WTC11 (cell line): ENCODE data around the gene ULK4. TPM values are rescaled to one million over a fixed set of nuclear protein-coding genes. Genes with fewer than 3 reads are reported as not detected.

Experiments
- ATAC-seq: fragments of 200-7000 bp; cut with Tn5 transposase; 2 replicates; pipeline ENCODE4 v1.10.0; 2021; ENCODE audit warnings: mild to moderate bottlenecking, moderate library complexity
- CTCF ChIA-PET: fragments of 300-600 bp; sonication (Branson Sonifier 250); formaldehyde crosslinking; loops from one replicate; lab custom pipeline; 2021; ENCODE audit warnings: antibody characterized with exemption; lab: Charles Lee
- POLR2A ChIA-PET: fragments of 350-600 bp; sonication (Branson Sonifier 250); formaldehyde crosslinking; loops from one replicate; lab custom pipeline; 2021; ENCODE audit warnings: antibody characterized with exemption; lab: Charles Lee
- DNase-seq: peaks from one replicate; pipeline ENCODE4 v3.0.0; 2021; ENCODE audit warnings: low spot score
- H3K27ac Mint-ChIP-seq: 2 replicates; pipeline ENCODE4 v1.8.0; 2021; ENCODE audit warnings: mixed read lengths
- H3K27me3 Mint-ChIP-seq: 2 replicates; pipeline ENCODE4 v1.8.0; 2021; ENCODE audit warnings: low read depth, mild to moderate bottlenecking, moderate library complexity, mixed read lengths
- H3K36me3 Mint-ChIP-seq: 2 replicates; pipeline ENCODE4 v1.8.0; 2021; ENCODE audit warnings: mixed read lengths
- H3K4me1 Mint-ChIP-seq: 2 replicates; pipeline ENCODE4 v1.8.0; 2022; ENCODE audit warnings: mixed read lengths
- H3K4me3 Mint-ChIP-seq: 2 replicates; pipeline ENCODE4 v1.8.0; 2021; ENCODE audit warnings: mild to moderate bottlenecking, moderate library complexity, mixed read lengths
- H3K9me3 Mint-ChIP-seq: 2 replicates; pipeline ENCODE4 v1.8.0; 2021; ENCODE audit warnings: mixed read lengths
- ARID4B ChIP-seq: sonication (generic); formaldehyde crosslinking; IDR thresholded peaks from 2 replicates; pipeline ENCODE4 v1.8.0; 2023; ENCODE audit warnings: missing genetic modification reagents, mild to moderate bottlenecking, borderline replicate concordance
- ETV6 ChIP-seq: sonication (generic); formaldehyde crosslinking; IDR thresholded peaks from 2 replicates; pipeline ENCODE4 v1.8.1; 2022; ENCODE audit warnings: mild to moderate bottlenecking, missing genetic modification reagents
- HMGA2 ChIP-seq: fragments of 250-450 bp; sonication (Bioruptor Pico); IDR thresholded peaks from 2 replicates; pipeline ENCODE4 v1.4.0; 2021; ENCODE audit warnings: mild to moderate bottlenecking, moderate library complexity
- OVOL2 ChIP-seq: fragments of 250-450 bp; sonication (Bioruptor Pico); IDR thresholded peaks from 2 replicates; pipeline ENCODE4 v1.9.0; 2021; ENCODE audit warnings: mild to moderate bottlenecking, borderline replicate concordance
- PREB ChIP-seq: sonication (generic); formaldehyde crosslinking; IDR thresholded peaks from 2 replicates; pipeline ENCODE4 v1.8.1; 2022; ENCODE audit warnings: mild to moderate bottlenecking, missing genetic modification reagents, moderate library complexity, borderline replicate concordance
- SMAD4 ChIP-seq: sonication (generic); formaldehyde crosslinking; IDR thresholded peaks from 2 replicates; pipeline ENCODE4 v1.8.0; 2022; ENCODE audit warnings: mild to moderate bottlenecking, missing genetic modification reagents
- TEAD4 ChIP-seq: sonication (generic); formaldehyde crosslinking; IDR thresholded peaks from 2 replicates; pipeline ENCODE4 v1.8.0; 2022; ENCODE audit warnings: mild to moderate bottlenecking, missing genetic modification reagents
- USF2 ChIP-seq: sonication (generic); formaldehyde crosslinking; IDR thresholded peaks from 2 replicates; pipeline ENCODE4 v1.8.1; 2023; ENCODE audit warnings: mild to moderate bottlenecking, missing genetic modification reagents, moderate library complexity
- ZNF219 ChIP-seq: sonication (generic); formaldehyde crosslinking; IDR thresholded peaks from 2 replicates; pipeline ENCODE4 v1.8.0; 2023; ENCODE audit warnings: missing genetic modification reagents, mild to moderate bottlenecking, borderline replicate concordance
- ZNF281 ChIP-seq: sonication (generic); formaldehyde crosslinking; IDR thresholded peaks from 2 replicates; pipeline ENCODE4 v1.8.0; 2023; ENCODE audit warnings: mild to moderate bottlenecking, missing genetic modification reagents
- ZNF416 ChIP-seq: fragments of 250-450 bp; sonication (Bioruptor Pico); IDR thresholded peaks from 2 replicates; pipeline ENCODE4 v1.9.0; 2021; ENCODE audit warnings: mild to moderate bottlenecking, inconsistent platforms
- ZNF425 ChIP-seq: fragments of 250-450 bp; sonication (Bioruptor Pico); conservative IDR thresholded peaks from 2 replicates; pipeline ENCODE4 v1.9.0; 2021; ENCODE audit warnings: mild to moderate bottlenecking
- total RNA-seq: library from RNA; stranded (reverse); gene quantifications from 3 replicates; pipeline ENCODE4 v1.2.3, GENCODE V29; 2021

ULK4 gene
- total RNA-seq, 1 experiment from 2014 or later: 9.2 TPM

- Mint-ChIP-seq H3K4me1 (peaks cover 4% of the 10 kb centered on the region), H3K27ac (no peak overlapping the region; the same call in 1 of the 2 replicates), H3K4me3 (no peak overlapping the region), H3K27me3 (no peaks in the 10 kb centered on the region), H3K36me3 (0 out of 2 replicates have a peak, but pooled peaks cover 2% of the 10 kb centered on the region), H3K9me3 (peaks cover 1% of the 10 kb centered on the region; the same call in 1 of the 2 replicates)
- POLR2A ChIA-PET: no interaction called here
- CTCF ChIA-PET: no interaction called here
- ATAC-seq (no peak), DNase-seq (no peak)
- no peak for TF ChIP-seq HMGA2 (CRISPR knock-in tag)
- TF ChIP-seq ZNF281: no peak
- TF ChIP-seq ZNF219 (CRISPR knock-in tag): no peak
- TF ChIP-seq USF2 (CRISPR knock-in tag): no peak
- TF ChIP-seq ETV6 (CRISPR knock-in tag): no peak
- TF ChIP-seq SMAD4 (CRISPR knock-in tag): no peak
- no peak for TF ChIP-seq ARID4B (CRISPR knock-in tag)
- TF ChIP-seq ZNF416 (CRISPR knock-in tag): no peak
- TF ChIP-seq PREB (CRISPR knock-in tag): no peak
- no peak for TF ChIP-seq OVOL2 (CRISPR knock-in tag)
- TF ChIP-seq TEAD4 (CRISPR knock-in tag): no peak
- no peak for TF ChIP-seq ZNF425 (CRISPR knock-in tag)
These were observed 153.8 kb downstream of the ULK4 start for GRCh38 chr3:41808152-41808551.
